Non-pigmented ciliary epithelial cell (primary cell): Measurements from ENCODE around the gene MTLN.
"Not testable (repeated sequence)": the region's sequence is repeated elsewhere in the genome, so short reads cannot be mapped to it uniquely, and the experiment has no call there.

Experiments used
- DNase-seq: peaks from one replicate; pipeline ENCODE4 v3.0.0-alpha.2; 2010; ENCODE audit warnings: low read depth

Gene MTLN, protein sequence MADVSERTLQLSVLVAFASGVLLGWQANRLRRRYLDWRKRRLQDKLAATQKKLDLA

DNA sequence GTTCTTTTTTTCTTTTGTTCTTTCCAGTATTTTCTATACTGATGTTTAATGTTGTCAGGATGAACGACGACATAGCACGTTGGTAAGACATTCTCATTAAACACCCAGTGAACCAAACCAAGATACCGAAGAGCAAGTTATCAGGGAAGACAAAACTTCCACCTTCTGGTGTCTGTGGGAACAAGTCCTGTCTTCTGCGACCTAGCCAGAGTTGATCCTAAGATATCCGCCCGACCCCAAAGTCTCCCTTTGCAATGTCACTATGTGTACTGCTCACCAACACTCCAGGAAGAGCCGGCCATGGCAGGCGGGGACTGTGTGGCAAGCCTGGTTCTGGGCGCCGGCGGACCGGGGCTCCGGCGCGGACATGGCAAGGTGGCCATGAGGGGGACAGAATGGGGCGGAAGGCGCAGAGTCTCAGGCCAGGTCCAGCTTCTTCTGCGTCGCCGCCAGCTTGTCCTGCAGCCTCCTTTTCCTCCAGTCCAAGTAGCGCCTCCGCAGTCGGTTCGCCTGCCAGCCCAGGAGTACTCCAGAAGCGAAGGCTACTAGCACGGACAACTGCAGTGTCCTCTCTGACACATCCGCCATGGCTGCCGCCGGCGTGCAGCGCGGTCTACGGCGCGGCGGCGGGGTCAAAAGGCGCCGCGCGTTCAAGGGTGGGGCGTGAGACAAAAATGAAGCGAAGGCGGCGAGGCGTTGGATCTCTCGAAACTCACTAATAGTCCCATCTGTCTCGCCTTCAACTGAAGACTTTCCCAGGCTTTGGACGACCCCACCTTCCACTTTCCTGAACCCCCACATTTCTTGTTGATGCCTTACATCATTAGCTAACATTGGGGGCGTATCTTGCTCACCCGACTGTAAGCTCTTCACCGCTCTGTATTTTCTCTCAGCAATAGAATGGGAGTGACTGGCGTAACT is at the start of gene MTLN:
Gene MTLN, minus strand, starts transcription at position 610 of the 921 bp plus-strand sequence. Its CDS starts 22 bp downstream, at position 588.
- no peak for DNase-seq

DNA sequence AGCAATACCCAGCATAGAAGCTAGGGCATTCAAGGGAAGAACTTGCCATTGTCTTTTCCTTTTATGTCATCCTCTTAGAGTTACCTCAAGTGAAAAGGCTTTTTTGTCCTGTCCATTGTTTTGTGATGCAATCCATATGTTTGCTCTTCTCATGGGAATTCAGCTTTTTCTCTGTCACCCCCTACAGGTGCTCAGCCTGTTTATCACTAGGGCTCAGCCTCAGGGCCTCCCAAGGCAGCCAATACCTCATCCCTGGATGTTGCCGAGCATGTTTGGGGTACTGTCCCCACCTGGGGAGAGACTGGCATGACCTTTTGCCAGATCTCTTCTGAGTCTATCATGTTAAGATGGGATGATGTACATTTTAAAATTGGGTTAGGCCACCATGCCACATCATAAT is 49.6 kb upstream of the MTLN start:
- not testable (repeated sequence) for DNase-seq

GRCh38 chr2:110248081-110248795 is 35.9 kb upstream of the MTLN start:
- DNase-seq = not testable (repeated sequence)

DNA sequence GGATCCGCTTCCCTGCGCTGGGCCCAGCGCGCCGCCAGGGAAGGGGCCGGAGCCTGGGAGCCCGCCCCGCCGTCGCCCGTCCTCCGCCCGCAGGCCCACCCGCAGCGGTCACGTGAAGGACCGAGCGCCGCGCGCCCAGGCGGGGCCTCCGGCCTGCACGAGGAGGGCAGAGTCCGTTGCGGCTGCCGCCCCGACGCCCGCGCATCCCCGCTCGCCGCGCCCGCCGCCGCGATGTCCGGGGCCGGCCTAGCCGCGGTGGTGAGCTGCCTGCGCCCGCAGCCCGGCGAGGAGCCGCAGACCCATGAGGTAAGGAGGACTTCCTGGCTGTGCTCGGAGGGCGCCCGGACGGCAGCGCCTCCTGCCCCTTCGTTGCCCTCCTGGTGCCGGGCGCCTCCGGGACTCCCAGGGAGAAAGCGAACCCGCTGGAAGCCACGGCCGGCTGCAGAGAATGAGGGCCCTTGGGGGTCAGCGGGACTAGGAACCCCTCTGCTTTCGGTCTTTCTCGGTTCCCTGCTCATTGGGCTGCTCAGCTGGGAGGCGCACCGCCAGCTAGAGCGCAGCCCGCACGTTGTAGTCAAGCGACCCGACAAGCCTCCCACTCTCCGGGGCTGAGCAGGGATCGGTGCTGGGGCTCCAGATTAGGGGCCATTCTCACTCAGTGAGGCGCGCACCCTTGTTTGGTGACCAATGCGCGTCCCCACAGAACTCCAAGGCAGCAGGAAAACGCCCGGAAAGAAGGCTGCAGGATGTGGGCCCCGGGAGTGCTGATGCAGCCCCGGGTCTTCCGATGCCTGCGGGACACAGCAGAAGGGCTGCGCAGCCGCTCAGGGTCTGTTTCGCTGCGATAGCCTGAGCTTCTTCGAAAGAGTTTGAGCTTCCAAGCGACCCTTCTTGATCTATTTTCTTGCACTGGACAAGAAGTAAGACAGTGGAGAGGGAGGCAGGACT is 33.4 kb upstream of the MTLN start:
- DNase-seq = not testable (repeated sequence)

DNA sequence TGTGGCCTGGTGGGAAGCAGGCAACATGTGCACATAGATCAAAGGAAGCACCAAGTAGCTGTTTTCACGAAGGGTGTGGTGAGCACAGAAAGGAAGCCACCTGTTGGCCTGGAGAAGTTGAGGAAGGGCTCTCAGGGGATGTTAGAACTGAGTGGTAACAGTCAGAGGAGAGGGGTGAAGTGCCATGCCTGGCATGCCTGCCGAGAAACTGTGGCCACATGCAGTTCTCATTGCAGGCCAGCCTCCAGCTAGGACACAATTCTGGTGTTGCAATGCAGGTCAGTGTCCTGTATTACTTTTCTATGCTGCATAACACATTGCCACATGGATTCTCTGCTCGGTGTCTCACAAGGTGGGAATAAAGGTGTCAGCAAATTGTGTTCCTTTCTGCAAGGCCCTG is 30.9 kb upstream of the MTLN start:
- not testable (repeated sequence) for DNase-seq

DNA sequence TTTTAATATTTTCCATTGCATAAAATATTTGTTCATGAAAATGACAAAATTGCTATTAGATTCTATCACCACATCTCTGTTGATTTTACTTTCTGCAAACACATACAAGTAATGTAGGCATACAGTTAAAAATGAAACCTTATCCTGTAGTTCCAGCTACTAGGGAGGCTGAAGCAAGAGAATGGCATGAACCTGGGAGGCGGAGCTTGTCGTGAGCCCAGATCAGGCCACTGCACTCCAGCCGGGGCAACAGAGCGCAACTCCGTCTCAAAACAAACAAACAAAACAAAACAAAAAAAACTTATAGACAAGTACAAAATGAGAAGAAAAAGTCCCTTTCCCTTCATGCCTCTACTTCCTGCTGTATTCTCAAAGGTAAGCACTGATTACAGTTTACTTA is 22.2 kb upstream of the MTLN start:
- DNase-seq = not testable (repeated sequence)

- DNase-seq = not testable (repeated sequence)
These were observed 17.5 kb upstream of the MTLN start for GRCh38 chr2:110229886-110230285.

DNA sequence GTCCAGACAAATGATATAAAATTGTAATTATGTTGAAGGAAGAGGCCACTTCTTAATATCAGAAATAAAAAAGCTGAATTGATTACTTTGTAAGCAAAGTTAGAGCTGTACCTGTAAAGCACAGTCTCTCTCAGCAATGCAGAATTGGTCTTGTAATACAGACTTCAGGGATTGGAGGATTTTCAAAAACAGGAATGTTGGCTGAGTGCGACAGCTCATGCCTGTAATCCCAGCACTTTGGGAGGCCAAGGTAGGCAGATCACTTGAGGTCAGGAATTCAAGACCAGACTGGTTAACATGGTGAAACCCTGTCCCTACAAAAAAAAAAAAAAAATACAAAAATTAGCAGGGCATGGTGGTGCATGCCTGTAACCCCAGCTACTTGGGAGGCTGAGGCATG is 10.3 kb upstream of the MTLN start:
- not testable (repeated sequence) for DNase-seq

DNA sequence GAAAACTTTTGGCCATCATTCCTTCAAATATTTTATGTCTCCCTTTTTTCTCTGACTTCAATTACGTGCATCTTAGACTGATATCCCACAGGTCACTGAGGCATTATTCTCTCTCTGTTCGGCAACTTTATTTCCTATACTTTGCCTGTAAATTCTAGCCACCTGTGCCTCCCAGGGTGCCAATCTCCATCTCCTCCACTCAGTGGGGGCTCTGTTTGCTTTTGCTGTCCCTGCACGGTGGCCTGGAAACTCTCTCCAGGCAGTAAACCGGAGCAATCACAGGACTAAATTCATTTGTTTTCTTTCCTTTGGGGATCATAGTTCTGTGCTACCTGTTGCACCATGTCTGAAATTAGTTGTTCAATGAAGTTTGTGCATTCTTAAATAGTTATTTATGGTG is 9.6 kb upstream of the MTLN start:
- DNase-seq = no peak

GRCh38 chr2:110220190-110220564 is 7.8 kb upstream of the MTLN start:
- DNase-seq = no peak

- peak; percentile 54 for DNase-seq
These were observed 7.3 kb upstream of the MTLN start for GRCh38 chr2:110219496-110220189.

DNA sequence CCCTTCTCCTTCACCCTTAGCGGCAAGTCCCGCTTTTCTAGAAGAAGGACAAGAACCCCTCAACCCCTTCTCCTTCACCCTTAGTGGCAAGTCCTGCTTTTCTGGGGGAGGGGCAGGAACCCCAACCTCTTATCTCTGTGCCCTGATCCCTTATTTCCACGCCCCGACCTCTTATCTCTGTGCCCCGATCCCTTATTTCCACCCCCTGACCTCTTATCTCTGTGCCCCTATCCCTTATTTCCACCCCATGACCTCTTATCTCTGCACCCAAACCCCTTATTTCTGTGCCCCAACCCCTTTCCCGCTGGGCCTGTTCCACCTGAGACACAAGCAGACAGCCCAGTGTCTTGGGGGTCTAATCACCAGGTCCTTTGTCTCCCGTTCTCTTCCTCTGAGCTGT is 6.5 kb upstream of the MTLN start:
- not testable (repeated sequence) for DNase-seq

DNA sequence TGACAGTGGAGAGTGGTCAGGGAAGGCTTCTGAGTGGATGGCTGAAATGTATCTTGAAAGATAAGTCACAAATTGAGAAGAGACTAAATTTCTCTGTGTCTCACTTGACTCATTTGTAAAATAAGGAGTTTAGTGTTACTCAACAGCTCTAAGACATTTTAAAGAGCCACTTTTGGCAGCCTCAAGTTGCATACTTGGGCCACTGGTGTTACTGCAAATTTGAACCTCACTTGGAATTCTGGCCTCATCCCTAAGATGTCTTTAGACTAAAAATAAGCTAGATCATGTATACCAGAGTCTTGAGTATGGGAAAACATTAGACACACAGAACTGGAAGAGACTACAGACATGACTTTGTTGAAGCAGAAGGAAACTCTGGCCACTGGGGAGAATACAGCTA is 4.5 kb upstream of the MTLN start:
- DNase-seq = no peak

GRCh38 chr2:110216199-110216598 is 3.9 kb upstream of the MTLN start:
- DNase-seq = no peak

GRCh38 chr2:110215566-110216158 is 3.3 kb upstream of the MTLN start:
- DNase-seq = no peak

- DNase-seq = no peak
These were observed 2.7 kb upstream of the MTLN start for GRCh38 chr2:110215091-110215490.

GRCh38 chr2:110213522-110213921 is 1.2 kb upstream of the MTLN start:
- DNase-seq = not testable (repeated sequence)

DNA sequence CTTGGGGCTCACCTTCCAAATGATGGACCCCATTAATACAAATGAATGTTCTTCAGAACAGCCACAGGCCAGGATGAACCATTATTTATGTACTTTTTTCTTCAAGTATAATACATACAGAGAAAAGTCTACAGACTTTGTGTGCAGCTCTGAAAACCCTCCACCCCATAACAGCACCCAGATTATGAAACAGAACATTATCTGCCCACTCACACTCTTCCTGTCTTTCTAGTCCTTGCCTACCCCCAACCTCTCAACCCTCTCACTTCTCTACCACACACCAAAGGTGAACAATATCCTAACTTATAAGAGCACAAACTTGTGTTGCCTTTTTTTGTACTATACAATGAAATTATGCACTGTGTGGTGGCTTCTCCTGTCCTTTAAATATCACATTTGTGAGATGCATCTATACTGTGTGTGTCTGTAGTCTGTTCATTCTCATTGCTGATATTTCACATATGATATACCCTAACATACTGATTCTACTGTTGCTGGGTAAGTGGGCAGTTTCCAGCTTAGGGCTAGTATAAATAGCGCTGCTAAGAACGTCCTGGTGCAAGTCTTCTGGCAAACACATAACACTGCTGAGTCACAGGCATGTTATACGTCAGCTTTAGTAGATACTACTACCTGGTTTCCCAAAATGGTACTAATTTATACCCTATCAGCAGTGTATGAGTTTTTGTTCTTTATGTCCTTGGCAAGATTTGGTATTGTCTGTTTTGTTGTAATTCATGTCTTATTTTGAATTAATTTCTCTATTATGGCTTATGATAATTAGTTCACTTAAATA is 6.5 kb downstream of the MTLN start:
- DNase-seq = no peak

DNA sequence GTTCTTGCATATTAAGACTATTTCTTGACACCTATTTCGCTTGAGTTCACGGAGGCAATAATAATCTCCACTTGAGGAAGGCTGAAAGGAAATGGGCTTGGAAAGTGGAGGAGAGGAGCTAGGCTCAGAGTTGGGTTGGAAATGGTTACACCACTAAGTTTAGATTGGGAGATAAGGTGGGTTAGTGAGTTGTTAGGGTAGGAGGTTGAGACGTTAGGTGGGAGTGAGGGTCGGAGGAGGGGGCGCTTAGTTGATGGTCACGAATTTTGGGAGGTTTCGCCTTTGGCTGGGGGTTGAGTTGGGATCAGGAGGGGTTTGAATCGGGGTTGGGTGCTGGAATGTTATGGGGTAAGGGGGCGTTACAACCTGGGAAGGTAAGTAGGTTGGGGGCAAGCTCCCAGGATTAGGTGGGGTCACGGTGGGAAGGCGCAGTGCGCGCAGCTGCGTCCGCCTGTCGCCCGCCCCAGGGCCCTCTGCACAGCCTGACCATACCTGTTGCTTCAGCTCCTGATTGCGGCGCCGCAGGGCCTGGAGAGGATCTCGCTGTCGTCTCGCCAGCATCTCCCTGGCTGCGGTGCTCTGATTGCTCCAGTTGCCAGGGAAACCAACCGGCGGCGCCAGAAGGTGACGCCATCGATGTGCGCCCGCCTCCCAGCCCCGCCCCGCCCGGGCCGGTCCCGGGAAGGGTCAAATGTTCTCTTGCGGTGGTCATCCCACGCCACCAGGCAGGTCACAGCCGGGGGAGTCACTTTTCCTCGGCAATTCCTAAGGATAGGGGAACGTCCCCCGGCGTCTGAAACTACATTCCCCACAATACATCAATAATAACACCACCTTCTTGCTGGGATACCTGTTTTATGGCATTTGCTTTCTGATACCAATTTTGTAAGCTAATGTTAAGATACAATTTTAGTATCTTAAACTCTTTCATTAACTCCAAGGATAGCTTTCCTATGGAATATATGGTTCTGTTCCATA is 7.7 kb downstream of the MTLN start, which contains the start of gene NPHP1:
Gene NPHP1, minus strand, starts transcription at position 606 of the 978 bp plus-strand sequence. Its CDS starts 45 bp downstream, at position 561.
- no peak for DNase-seq
